Fibroblast of mammary gland (primary cell): ENCODE data around the gene KCNK7.

Experiments
- DNase-seq: peaks from one replicate; pipeline ENCODE4 v3.0.0-alpha.2; 2010; ENCODE audit warnings: low read depth
- H3K4me3 ChIP-seq: 2 replicates; pipeline ENCODE4 v1.5.1; 2011; ENCODE audit warnings: low read depth, mild to moderate bottlenecking, low read length, moderate library complexity; ENCODE audit not compliant: control insufficient read depth
- TF ChIP-seq, protein P1 (sequence below): conservative IDR thresholded peaks from 2 replicates; pipeline ENCODE4 v1.5.1; 2011; ENCODE audit warnings: low read depth, low read length, inconsistent platforms; ENCODE audit not compliant: control insufficient read depth, insufficient read depth

Gene KCNK7

DNA sequence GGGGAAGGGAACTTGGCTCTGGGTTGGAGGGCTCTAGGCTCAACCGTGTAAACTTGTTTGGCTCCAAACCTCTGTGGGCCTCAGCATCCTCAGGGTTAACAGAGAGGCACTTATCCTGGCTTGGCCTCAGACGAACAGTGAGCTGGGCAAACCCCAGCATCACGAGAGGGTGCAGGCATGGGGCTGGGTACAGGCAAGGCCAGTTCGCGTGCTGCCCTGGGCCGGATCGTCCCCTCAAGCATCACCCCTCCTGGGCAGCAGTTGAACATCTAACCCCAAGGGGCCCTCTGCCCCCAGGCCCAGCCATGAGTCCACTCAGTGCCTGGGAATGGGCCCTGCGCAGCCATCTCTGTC, 17.9 kb downstream of the KCNK7 start:
- no peak for DNase-seq
- H3K4me3 ChIP-seq = no peak overlapping the region
- TF ChIP-seq, protein P1, sequence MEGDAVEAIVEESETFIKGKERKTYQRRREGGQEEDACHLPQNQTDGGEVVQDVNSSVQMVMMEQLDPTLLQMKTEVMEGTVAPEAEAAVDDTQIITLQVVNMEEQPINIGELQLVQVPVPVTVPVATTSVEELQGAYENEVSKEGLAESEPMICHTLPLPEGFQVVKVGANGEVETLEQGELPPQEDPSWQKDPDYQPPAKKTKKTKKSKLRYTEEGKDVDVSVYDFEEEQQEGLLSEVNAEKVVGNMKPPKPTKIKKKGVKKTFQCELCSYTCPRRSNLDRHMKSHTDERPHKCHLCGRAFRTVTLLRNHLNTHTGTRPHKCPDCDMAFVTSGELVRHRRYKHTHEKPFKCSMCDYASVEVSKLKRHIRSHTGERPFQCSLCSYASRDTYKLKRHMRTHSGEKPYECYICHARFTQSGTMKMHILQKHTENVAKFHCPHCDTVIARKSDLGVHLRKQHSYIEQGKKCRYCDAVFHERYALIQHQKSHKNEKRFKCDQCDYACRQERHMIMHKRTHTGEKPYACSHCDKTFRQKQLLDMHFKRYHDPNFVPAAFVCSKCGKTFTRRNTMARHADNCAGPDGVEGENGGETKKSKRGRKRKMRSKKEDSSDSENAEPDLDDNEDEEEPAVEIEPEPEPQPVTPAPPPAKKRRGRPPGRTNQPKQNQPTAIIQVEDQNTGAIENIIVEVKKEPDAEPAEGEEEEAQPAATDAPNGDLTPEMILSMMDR = no peak

DNA sequence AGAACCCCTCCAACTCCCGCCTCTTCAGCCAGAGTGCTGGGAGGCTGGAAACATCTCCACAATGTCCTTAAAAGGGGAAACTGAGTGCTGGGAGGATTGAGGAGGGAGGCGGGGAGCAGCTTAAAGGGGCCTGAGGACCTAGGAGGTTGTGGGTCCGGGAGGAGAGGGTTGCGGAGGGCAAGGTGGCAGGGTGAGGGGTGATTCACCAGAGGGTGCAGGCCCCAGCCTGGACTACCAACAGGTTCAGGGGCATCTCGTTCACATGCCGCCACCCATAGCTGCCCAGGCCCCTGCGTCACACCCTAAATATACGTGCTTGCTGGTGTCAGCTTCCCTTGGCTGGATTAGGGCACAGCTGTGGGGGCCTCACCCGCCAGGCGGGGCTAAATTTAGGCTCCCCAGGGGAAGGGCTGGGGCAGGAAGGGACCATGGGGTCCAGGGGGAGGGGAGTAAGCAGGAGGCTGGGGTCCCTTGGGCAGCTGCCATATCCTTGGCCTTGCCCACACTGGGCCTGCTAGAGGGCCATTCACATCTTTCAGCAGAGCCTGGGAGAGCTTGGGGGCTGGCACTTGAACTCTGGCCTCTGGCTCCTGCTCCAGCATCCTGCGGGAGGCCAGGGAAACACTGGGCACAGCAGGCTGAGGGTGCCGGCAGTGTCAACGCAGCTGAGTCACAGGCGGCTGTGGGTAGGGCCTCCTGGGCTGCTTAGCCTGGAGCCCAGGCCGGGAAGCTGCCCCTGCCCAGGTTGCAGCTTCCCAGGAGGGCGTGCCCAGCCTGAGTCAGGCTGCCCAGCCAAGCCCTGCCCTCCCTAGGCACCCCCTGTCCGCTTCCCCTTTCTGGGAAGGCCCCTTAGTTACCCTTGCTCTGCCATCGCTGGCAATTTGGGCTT, 18.5 kb downstream of the KCNK7 start:
- TF ChIP-seq, protein P1 = no peak
- H3K4me3 ChIP-seq = peak overlapping the region; percentile 61
- peak; percentile 66 for DNase-seq

DNA sequence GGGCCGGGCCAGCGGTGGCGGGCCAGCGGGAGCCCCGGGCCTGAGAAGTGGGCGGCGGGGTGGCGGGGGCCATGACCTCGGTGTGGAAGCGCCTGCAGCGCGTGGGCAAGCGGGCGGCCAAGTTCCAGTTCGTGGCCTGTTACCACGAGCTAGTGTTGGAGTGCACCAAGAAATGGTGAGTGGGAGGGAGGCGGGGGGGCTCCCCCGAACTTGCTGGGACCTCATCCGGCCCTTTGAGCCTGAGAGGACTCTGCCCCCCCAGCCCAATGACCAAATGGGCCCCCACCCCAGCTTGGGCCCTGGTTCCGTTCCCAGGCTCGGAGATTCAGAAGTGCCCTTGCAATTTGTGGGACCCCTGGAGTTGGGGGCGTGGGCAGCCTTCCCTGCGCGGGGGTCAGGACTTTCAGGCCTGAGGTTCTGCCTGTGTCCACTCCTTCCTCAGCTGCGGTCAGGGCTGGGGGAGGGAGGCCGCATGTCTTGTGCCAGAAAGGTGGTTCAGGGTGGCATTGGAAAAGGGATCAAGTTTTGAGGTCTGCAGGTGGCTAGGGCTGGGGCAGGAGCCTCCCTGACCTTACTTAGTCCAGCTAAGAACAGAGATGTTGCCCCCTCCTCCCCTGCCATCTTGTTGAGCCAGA, 19.3 kb downstream of the KCNK7 start:
- peak overlapping the region; percentile 61 for H3K4me3 ChIP-seq
- DNase-seq = no peak
- TF ChIP-seq, protein P1 = no peak

DNA sequence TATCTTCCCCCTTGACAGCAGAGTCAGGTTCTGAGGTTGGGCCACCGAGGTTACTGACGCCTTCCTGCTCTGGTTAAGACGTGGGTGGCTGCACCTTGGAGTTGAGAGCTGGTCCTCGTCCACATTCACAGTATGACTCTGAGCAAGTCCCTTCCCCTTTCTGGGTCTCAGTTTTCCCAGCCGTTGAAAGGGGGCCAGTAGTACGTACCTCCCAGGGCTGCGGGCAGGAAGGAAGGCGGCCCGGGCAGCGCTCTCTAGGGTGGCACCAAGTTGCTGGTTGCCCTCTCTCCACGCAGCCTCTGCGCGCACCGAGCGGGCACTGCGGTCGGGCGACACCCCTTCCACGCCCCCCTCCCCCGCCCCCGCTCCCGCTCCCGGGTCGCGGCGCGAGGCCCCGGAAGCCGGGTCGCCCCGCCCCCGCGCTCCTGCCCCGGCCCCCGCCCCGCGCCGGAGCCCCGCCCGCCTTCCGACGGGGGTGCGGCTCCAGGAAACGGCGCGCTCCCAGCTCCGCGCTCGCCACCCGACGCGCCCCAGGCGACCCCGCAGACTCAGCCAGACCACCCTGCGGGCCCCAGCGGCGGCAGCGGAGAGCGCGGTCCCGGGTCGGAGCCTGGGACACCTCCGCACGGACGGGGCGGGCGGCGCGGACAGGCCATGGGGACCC, 19.9 kb downstream of the KCNK7 start, which contains the start of gene EHBP1L1:
EHBP1L1 (plus strand) TSS at position 486 of the 664 bp plus-strand sequence. CDS start 250 bp downstream, outside the sequence.
- TF ChIP-seq, protein P1 = no peak
- peak; percentile 58 for DNase-seq
- peak within 1 kb of the TSS; percentile 61 for H3K4me3 ChIP-seq

DNA sequence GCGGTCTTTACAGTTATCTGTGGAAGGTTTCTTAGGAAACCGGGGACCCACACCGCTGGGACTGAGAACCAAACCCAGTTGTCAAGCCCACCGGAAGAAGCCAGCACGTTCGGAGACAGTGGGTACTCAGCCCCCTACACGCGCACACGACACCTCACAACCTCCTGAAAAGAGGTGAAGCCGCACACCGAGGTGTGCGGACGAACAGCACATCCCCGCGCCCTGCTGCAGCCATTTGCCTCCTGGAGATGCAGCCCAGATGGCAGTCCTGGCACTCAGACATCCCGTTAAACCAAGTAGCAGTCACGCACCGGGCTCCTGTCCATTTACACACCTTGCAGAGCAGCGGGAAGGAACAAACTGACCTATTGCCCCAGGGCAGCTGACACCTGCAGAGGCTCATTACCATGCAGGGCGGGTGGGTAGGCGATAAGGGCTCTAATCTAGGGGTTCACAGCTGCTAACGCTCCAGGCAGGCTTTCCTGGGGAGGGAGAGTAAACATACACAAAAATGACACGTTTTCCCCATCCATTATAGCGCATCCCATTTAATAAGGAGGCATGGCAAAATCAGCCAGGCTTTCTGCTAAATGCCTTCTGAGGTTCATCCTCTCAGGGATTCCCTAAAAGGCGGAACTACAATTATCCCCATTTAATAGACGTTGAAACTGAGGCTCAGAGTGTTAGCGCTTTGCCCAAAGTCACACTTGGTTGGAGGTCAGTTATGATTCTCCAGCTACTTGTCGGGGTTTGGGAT, 20.6 kb downstream of the KCNK7 start:
- H3K4me3 ChIP-seq = peak overlapping the region; percentile 39
- TF ChIP-seq, protein P1 = no peak
- DNase-seq = peak; percentile 25
